ENCODE results near the gene KLK2. TPM values are rescaled to one million over a fixed set of nuclear protein-coding genes. Genes with fewer than 3 reads are reported as not detected.

The KLK2 gene
- total and polyA plus RNA-seq, 2 of the 8 experiments (the other 6 are each of a cell fraction or from before 2014, with no cell fraction given), result 0.20 TPM; not detected in 1

DNA sequence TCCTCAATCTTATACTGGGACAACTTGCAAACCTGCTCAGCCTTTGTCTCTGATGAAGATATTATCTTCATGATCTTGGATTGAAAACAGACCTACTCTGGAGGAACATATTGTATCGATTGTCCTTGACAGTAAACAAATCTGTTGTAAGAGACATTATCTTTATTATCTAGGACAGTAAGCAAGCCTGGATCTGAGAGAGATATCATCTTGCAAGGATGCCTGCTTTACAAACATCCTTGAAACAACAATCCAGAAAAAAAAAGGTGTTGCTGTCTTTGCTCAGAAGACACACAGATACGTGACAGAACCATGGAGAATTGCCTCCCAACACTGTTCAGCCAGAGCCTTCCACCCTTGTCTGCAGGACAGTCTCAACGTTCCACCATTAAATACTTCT, 22.5 kb upstream of the KLK2 start:
- Histone ChIP-seq H2AK5ac (ENCODE audit: low read depth, low read length) (no peak overlapping the region), H3K4me3 (ENCODE audit: extremely low read depth in 1 of 4, insufficient read depth in 2 of 4, low read depth in 3 of 4, low read length in 4 of 4) (no peak overlapping the region), H3K14ac (ENCODE audit: insufficient read length) (no peak overlapping the region), H2AFZ (ENCODE audit: low read length) (no peak overlapping the region), H4K20me1 (replicated peaks in 1 of 2; ENCODE audit: control insufficient read depth in 1 of 2, insufficient read depth in 2 of 2, low read length in 2 of 2) (no peaks in the 10 kb centered on the region), H4K5ac (ENCODE audit: insufficient read length, low read depth, low read length) (no peak overlapping the region), H3K4me2 (ENCODE audit: insufficient read depth in 1 of 2, low read depth in 2 of 2, low read length in 2 of 2) (no peak overlapping the region), H3K4me1 (replicated peaks in 1 of 4; ENCODE audit: control insufficient read depth in 3 of 4, insufficient read depth in 4 of 4, low read length in 3 of 4) (no peaks in the 10 kb centered on the region), H3K27ac (ENCODE audit: low read depth, low read length) (no peak overlapping the region), H3K79me2 (ENCODE audit: control insufficient read depth in 1 of 2, insufficient read depth in 2 of 2, low read length in 2 of 2) (no peaks in the 10 kb centered on the region), H3K23me2 (ENCODE audit: low read depth, low read length) (no peaks in the 10 kb centered on the region), H4K8ac (ENCODE audit: extremely low read depth, insufficient read depth, low read length) (no peak overlapping the region), H3K36me3 (ENCODE audit: control insufficient read depth in 2 of 4, insufficient read depth in 4 of 4, low read length in 3 of 4) (no peaks in the 10 kb centered on the region), H2BK15ac (ENCODE audit: low read length) (no peak overlapping the region), H3K4ac (replicated peaks; ENCODE audit: insufficient read length, low read depth, low read length) (no peak overlapping the region), H3K79me1 (ENCODE audit: low read depth, low read length) (no peaks in the 10 kb centered on the region), H4K91ac (replicated peaks; ENCODE audit: insufficient read length, low read length) (no peak overlapping the region), H3K18ac (ENCODE audit: extremely low read depth, low read length) (no peak overlapping the region), H2BK20ac (ENCODE audit: low read length) (no peak overlapping the region), H3K56ac (replicated peaks; ENCODE audit: insufficient read length, low read depth, low read length) (no peak overlapping the region), H2BK12ac (ENCODE audit: low read depth, low read length) (no peak overlapping the region), H2BK120ac (replicated peaks; ENCODE audit: low read depth, low read length) (no peak overlapping the region), H3K23ac (ENCODE audit: insufficient read length) (no peak overlapping the region), H3K9ac (replicated peaks in 1 of 4; ENCODE audit: extremely low read depth in 1 of 4, low read depth in 3 of 4, low read length in 3 of 4) (no peak overlapping the region), H3K9me3 (ENCODE audit: insufficient read depth in 2 of 2, low read depth in 1 of 2, low read length in 1 of 2) (no peaks in the 10 kb centered on the region), H2BK5ac (ENCODE audit: low read depth, low read length) (no peak overlapping the region), H3K27me3 (replicated peaks in 1 of 4; ENCODE audit: control insufficient read depth in 3 of 4, extremely low read depth in 1 of 4, insufficient read depth in 3 of 4, low read length in 3 of 4) (0 out of 7 replicates have a peak, but pooled peaks cover 0 to 4% (median 0%) of the 10 kb centered on the region in 4 experiments)
- WGBS, 2 experiments (ENCODE audit: extremely low coverage in 1 of 2, insufficient coverage in 1 of 2, insufficient read length in 1 of 2, insufficient replicate concordance in 2 of 2, low coverage in 1 of 2, low lambda C conversion rate in 2 of 2, missing lambda C conversion rate in 1 of 2), result 94% methylated on average over 3 of the region's 3 CpGs; no CpG with 5 or more reads in 1 of the 2 experiments
- DNase-seq (ENCODE audit: low read depth in 1 of 2, low spot score in 2 of 2) (no peak), FAIRE-seq (no peak)
- ChIA-PET POLR2A (ENCODE audit: partially characterized antibody) (interaction anchor here (1.1 to 1.2 kb wide), 2 partner anchors 11 to 56 kb away, joined by 3 read pairs; no protein-coding TSS in a partner anchor), CTCF (ENCODE audit: partially characterized antibody) (no interaction called here)
